ENCODE data around the gene ERCC4.

ERCC4 gene

GRCh38 chr16:13940397-13940933 lies 20.5 kb downstream of the ERCC4 start:
- Histone ChIP-seq H4K8ac (ENCODE audit: low read depth, low read length) (no peak overlapping the region), H3K4me1 (ENCODE audit: control insufficient read depth in 1 of 2, insufficient read depth in 2 of 2, low read length in 2 of 2) (no peaks in the 10 kb centered on the region), H3K4me3 (ENCODE audit: low read depth, low read length) (no peak overlapping the region), H2BK12ac (ENCODE audit: low read length) (no peak overlapping the region), H3K36me3 (ENCODE audit: control insufficient read depth in 1 of 2, insufficient read depth in 2 of 2, low read length in 2 of 2) (peaks cover 4 to 6% of the 10 kb centered on the region in 2 experiments), H3K14ac (ENCODE audit: low read length) (no peak overlapping the region), H2BK5ac (ENCODE audit: low read depth, low read length, poor library complexity) (no peak overlapping the region), H3K27me3 (ENCODE audit: insufficient read depth, low read length) (no peaks in the 10 kb centered on the region), H3K27ac (ENCODE audit: low read depth, low read length) (no peak overlapping the region), H4K91ac (ENCODE audit: low read depth, low read length) (no peak overlapping the region), H3K79me2 (ENCODE audit: control insufficient read depth, insufficient read depth, low read length, poor library complexity) (no peaks in the 10 kb centered on the region), H3K4ac (ENCODE audit: low read depth, low read length) (no peak overlapping the region), H3K4me2 (ENCODE audit: low read length) (no peak overlapping the region), H3K23ac (ENCODE audit: low read length) (no peak overlapping the region), H3K9me3 (ENCODE audit: insufficient read depth, low read depth, low read length) (no peaks in the 10 kb centered on the region), H3K9ac (ENCODE audit: low read length) (no peak overlapping the region), H2AK5ac (ENCODE audit: low read length) (no peak overlapping the region), H4K12ac (ENCODE audit: low read depth, low read length) (no peak overlapping the region), H3K18ac (ENCODE audit: low read length) (no peak overlapping the region), H2BK120ac (ENCODE audit: insufficient read depth, low read length, poor library complexity) (no peak overlapping the region), H2AFZ (ENCODE audit: insufficient read depth, low read length, poor library complexity) (no peak overlapping the region), H3K79me1 (ENCODE audit: low read length) (no peaks in the 10 kb centered on the region)
- WGBS (ENCODE audit: extremely low coverage, insufficient coverage, insufficient read length), result no CpG with 5 or more reads among the region's 3 CpGs
- DNase-seq, result no peak

DNA sequence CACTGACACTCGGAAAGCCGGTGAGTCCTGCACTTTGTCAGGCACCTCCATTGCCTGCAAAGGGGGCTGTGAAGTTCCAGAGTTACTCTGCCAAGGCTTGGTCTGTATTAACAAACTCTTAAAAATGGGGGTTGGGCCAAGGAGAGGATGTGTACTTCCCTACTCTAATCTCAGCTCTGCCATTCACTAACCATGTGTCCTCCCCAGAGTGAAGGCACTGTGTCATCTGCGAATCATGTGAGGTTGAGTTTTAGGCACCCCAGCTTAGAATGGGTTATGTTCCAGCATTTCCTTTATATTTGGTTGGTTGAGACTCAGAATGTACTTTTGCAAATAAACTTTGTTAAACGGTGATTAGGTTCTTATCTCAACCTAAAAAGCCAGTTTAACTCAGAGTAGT lies 24.9 kb downstream of the ERCC4 start:
- no peak overlapping the region for H4K8ac ChIP-seq (ENCODE audit: low read depth, low read length)
- H3K4me1 ChIP-seq (ENCODE audit: control insufficient read depth in 1 of 2, insufficient read depth in 2 of 2, low read length in 2 of 2), result no peaks in the 10 kb centered on the region
- H3K27ac ChIP-seq (ENCODE audit: low read depth, low read length), result no peak overlapping the region
- no peaks in the 10 kb centered on the region for H3K79me2 ChIP-seq (ENCODE audit: control insufficient read depth, insufficient read depth, low read length, poor library complexity)
- no peaks in the 10 kb centered on the region for H3K9me3 ChIP-seq (ENCODE audit: insufficient read depth, low read depth, low read length)
- H2BK12ac ChIP-seq (ENCODE audit: low read length), result no peak overlapping the region
- no peak overlapping the region for H3K14ac ChIP-seq (ENCODE audit: low read length)
- H2AK5ac ChIP-seq (ENCODE audit: low read length), result no peak overlapping the region
- H4K12ac ChIP-seq (ENCODE audit: low read depth, low read length), result no peak overlapping the region
- peaks cover 9 to 18% of the 10 kb centered on the region in 2 experiments for H3K36me3 ChIP-seq (ENCODE audit: control insufficient read depth in 1 of 2, insufficient read depth in 2 of 2, low read length in 2 of 2)
- no peak overlapping the region for H2AFZ ChIP-seq (ENCODE audit: insufficient read depth, low read length, poor library complexity)
- H3K4me2 ChIP-seq (ENCODE audit: low read length), result no peak overlapping the region
- H3K23ac ChIP-seq (ENCODE audit: low read length), result no peak overlapping the region
- no peaks in the 10 kb centered on the region for H3K79me1 ChIP-seq (ENCODE audit: low read length)
- no peak overlapping the region for H2BK120ac ChIP-seq (ENCODE audit: insufficient read depth, low read length, poor library complexity)
- no peaks in the 10 kb centered on the region for H3K27me3 ChIP-seq (ENCODE audit: insufficient read depth, low read length)
- no CpG with 5 or more reads among the region's 4 CpGs for WGBS (ENCODE audit: extremely low coverage, insufficient coverage, insufficient read length)
- no peak overlapping the region for H2BK5ac ChIP-seq (ENCODE audit: low read depth, low read length, poor library complexity)
- H4K91ac ChIP-seq (ENCODE audit: low read depth, low read length), result no peak overlapping the region
- H3K9ac ChIP-seq (ENCODE audit: low read length), result no peak overlapping the region
- H3K18ac ChIP-seq (ENCODE audit: low read length), result no peak overlapping the region
- no peak overlapping the region for H3K4ac ChIP-seq (ENCODE audit: low read depth, low read length)
- no peak for DNase-seq
- H3K4me3 ChIP-seq (ENCODE audit: low read depth, low read length), result no peak overlapping the region

DNA sequence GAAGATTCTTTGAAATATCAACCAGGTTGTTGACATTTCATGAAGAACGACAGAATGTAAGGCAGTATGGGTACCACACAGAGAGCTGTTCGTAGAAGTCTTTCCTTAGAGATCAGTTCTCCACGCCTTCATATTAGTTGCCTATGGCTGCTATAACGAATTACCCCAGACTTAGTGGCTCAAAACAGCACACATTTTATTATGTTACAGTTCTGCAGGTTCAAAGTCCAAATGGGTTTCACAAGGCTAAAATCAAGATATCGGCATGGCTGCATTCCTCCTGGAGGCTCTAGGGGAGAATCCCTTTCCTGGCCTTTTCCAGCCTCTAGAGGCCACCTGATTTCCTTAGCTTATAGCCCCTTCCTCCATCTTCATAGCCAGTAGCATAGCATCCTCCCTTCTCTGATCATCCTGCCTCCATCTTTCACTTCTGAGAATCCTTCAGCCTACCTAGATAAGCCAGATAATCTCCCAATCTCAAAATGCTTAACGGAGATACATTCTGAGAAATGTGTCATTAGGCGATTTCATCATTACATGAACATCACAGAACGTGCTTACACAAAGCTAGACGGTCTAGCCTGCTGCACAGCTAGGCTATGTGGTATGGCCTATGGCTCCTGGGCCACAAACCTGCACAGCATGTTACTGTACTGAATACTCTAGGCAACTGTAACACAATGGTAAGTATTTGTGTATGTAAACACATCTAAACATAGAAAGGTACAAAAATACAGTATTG lies 26.0 kb downstream of the ERCC4 start:
- Histone ChIP-seq H3K9me3 (ENCODE audit: insufficient read depth, low read depth, low read length) (no peaks in the 10 kb centered on the region), H3K14ac (ENCODE audit: low read length) (no peak overlapping the region), H3K79me1 (ENCODE audit: low read length) (no peaks in the 10 kb centered on the region), H2BK12ac (ENCODE audit: low read length) (no peak overlapping the region), H2BK5ac (ENCODE audit: low read depth, low read length, poor library complexity) (no peak overlapping the region), H2AFZ (ENCODE audit: insufficient read depth, low read length, poor library complexity) (no peak overlapping the region), H3K4me3 (ENCODE audit: low read depth, low read length) (no peak overlapping the region), H3K9ac (ENCODE audit: low read length) (no peak overlapping the region), H3K18ac (ENCODE audit: low read length) (no peak overlapping the region), H3K23ac (ENCODE audit: low read length) (peak overlapping the region; percentile 46), H3K4me1 (ENCODE audit: control insufficient read depth in 1 of 2, insufficient read depth in 2 of 2, low read length in 2 of 2) (no peaks in the 10 kb centered on the region), H2BK120ac (ENCODE audit: insufficient read depth, low read length, poor library complexity) (no peak overlapping the region), H4K12ac (ENCODE audit: low read depth, low read length) (no peak overlapping the region), H3K36me3 (ENCODE audit: control insufficient read depth in 1 of 2, insufficient read depth in 2 of 2, low read length in 2 of 2) (peaks cover 9 to 18% of the 10 kb centered on the region in 2 experiments), H3K79me2 (ENCODE audit: control insufficient read depth, insufficient read depth, low read length, poor library complexity) (no peaks in the 10 kb centered on the region), H3K4ac (ENCODE audit: low read depth, low read length) (no peak overlapping the region), H4K8ac (ENCODE audit: low read depth, low read length) (no peak overlapping the region), H2AK5ac (ENCODE audit: low read length) (no peak overlapping the region), H3K27me3 (ENCODE audit: insufficient read depth, low read length) (no peaks in the 10 kb centered on the region), H3K4me2 (ENCODE audit: low read length) (no peak overlapping the region), H3K27ac (ENCODE audit: low read depth, low read length) (no peak overlapping the region), H4K91ac (ENCODE audit: low read depth, low read length) (no peak overlapping the region)
- DNase-seq, result peak; percentile 74 to 96
- WGBS (ENCODE audit: extremely low coverage, insufficient coverage, insufficient read length), result no CpG with 5 or more reads among the region's 9 CpGs

GRCh38 chr16:13948086-13948485 lies 28.1 kb downstream of the ERCC4 start:
- Histone ChIP-seq H3K79me2 (ENCODE audit: control insufficient read depth, insufficient read depth, low read length, poor library complexity) (no peaks in the 10 kb centered on the region), H3K23ac (ENCODE audit: low read length) (no peak overlapping the region), H3K9ac (ENCODE audit: low read length) (no peak overlapping the region), H3K79me1 (ENCODE audit: low read length) (no peaks in the 10 kb centered on the region), H4K91ac (ENCODE audit: low read depth, low read length) (no peak overlapping the region), H2BK120ac (ENCODE audit: insufficient read depth, low read length, poor library complexity) (no peak overlapping the region), H2AFZ (ENCODE audit: insufficient read depth, low read length, poor library complexity) (no peak overlapping the region), H2BK5ac (ENCODE audit: low read depth, low read length, poor library complexity) (no peak overlapping the region), H3K4ac (ENCODE audit: low read depth, low read length) (no peak overlapping the region), H3K36me3 (ENCODE audit: control insufficient read depth in 1 of 2, insufficient read depth in 2 of 2, low read length in 2 of 2) (peaks cover 9 to 18% of the 10 kb centered on the region in 2 experiments), H3K27me3 (ENCODE audit: insufficient read depth, low read length) (no peaks in the 10 kb centered on the region), H3K14ac (ENCODE audit: low read length) (no peak overlapping the region), H2BK12ac (ENCODE audit: low read length) (no peak overlapping the region), H3K27ac (ENCODE audit: low read depth, low read length) (no peak overlapping the region), H3K4me1 (ENCODE audit: control insufficient read depth in 1 of 2, insufficient read depth in 2 of 2, low read length in 2 of 2) (no peaks in the 10 kb centered on the region), H3K4me3 (ENCODE audit: low read depth, low read length) (no peak overlapping the region), H3K9me3 (ENCODE audit: insufficient read depth, low read depth, low read length) (no peaks in the 10 kb centered on the region), H4K12ac (ENCODE audit: low read depth, low read length) (no peak overlapping the region), H4K8ac (ENCODE audit: low read depth, low read length) (no peak overlapping the region), H3K18ac (ENCODE audit: low read length) (no peak overlapping the region), H3K4me2 (ENCODE audit: low read length) (no peak overlapping the region), H2AK5ac (ENCODE audit: low read length) (no peak overlapping the region)
- DNase-seq, result no peak
- no CpG with 5 or more reads among the region's 9 CpGs for WGBS (ENCODE audit: extremely low coverage, insufficient coverage, insufficient read length)

Data from trophoblast cell (in vitro differentiated cells and primary cell).